ENCODE measurements around the gene HGFAC. TPM values are rescaled to one million over a fixed set of nuclear protein-coding genes. Genes with fewer than 3 reads are reported as not detected.

The HGFAC gene
- total RNA-seq, 2 donors from 2014 or later: 0.95 TPM; not detected in 1

DNA sequence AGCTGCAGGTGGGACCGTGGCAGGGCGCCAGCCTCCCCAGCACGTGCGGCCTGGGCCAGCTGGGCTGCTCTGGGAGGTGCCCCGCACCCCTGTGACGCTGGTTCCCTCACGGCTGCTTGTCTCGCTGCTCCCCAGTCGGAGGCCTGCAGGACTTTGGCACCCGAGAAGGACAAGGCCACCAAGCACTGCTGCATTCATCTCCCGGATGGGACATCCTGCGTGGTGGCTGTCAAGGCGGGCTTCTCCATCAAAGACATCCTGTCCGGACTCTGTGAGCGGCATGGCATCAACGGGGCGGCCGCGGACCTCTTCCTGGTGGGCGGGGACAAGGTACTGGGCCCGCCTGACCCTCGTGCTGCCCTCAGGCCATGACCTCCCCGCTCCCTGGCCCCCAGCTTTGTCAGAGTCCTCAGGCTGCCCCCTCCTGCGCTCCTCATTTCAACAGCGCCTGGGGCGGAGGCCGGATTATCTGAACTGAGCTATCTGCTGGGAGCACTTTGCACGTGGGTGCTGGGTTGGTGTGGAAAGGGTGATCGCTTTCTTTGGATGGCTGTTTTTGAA lies 19.4 kb upstream of the HGFAC start:
- Histone ChIP-seq H3K4me1 (ENCODE audit: control insufficient read depth in 1 of 2, low read depth in 2 of 2) (no peaks in the 10 kb centered on the region), H3K9me3 (no peaks in the 10 kb centered on the region), H3K27ac (no peak overlapping the region), H3K4me3 (no peak overlapping the region), H3K36me3 (peaks cover 9% of the 10 kb centered on the region), H3K27me3 (replicated peaks; ENCODE audit: insufficient read depth) (no peaks in the 10 kb centered on the region)
- DNase-seq (ENCODE audit: low spot score): no peak
- no peak for ATAC-seq (ENCODE audit: insufficient number of reproducible peaks, low FRiP score, low read depth)
- TF ChIP-seq, protein P1, sequence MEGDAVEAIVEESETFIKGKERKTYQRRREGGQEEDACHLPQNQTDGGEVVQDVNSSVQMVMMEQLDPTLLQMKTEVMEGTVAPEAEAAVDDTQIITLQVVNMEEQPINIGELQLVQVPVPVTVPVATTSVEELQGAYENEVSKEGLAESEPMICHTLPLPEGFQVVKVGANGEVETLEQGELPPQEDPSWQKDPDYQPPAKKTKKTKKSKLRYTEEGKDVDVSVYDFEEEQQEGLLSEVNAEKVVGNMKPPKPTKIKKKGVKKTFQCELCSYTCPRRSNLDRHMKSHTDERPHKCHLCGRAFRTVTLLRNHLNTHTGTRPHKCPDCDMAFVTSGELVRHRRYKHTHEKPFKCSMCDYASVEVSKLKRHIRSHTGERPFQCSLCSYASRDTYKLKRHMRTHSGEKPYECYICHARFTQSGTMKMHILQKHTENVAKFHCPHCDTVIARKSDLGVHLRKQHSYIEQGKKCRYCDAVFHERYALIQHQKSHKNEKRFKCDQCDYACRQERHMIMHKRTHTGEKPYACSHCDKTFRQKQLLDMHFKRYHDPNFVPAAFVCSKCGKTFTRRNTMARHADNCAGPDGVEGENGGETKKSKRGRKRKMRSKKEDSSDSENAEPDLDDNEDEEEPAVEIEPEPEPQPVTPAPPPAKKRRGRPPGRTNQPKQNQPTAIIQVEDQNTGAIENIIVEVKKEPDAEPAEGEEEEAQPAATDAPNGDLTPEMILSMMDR (IDR thresholded peaks at IDR 0.05): no peak

DNA sequence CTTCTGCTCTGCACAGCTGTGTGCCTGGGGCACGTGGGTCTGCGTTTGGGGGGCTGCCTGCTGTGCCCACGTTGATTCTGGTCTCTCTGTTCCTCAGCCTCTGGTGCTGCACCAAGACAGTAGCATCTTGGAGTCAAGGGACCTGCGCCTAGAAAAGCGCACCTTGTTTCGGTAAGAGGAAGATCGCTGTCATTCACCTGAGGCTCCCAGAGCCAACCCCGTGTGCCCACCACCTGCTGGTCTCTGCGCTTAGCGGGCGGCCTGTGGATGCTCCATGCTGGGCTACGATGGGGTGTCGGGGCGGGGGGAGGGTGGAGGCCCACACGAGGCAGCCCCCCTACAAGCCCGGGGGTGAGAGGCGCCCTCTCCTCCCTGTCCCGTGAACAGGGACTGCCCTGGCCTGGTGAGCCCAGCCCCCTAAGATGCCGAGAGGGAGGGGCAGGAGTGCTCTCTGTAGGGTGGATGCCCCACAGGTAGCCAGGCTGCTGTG lies 18.9 kb upstream of the HGFAC start:
- H3K9me3 ChIP-seq: no peaks in the 10 kb centered on the region
- peaks cover 4% of the 10 kb centered on the region for H3K36me3 ChIP-seq
- ATAC-seq (ENCODE audit: insufficient number of reproducible peaks, low FRiP score, low read depth): no peak
- no peaks in the 10 kb centered on the region for H3K27me3 ChIP-seq (replicated peaks; ENCODE audit: insufficient read depth)
- H3K27ac ChIP-seq: no peak overlapping the region
- H3K4me1 ChIP-seq (ENCODE audit: control insufficient read depth in 1 of 2, low read depth in 2 of 2): no peaks in the 10 kb centered on the region
- no peak overlapping the region for H3K4me3 ChIP-seq
- no peak for DNase-seq (ENCODE audit: low spot score)
- TF ChIP-seq, protein P1 (IDR thresholded peaks at IDR 0.05): no peak

DNA sequence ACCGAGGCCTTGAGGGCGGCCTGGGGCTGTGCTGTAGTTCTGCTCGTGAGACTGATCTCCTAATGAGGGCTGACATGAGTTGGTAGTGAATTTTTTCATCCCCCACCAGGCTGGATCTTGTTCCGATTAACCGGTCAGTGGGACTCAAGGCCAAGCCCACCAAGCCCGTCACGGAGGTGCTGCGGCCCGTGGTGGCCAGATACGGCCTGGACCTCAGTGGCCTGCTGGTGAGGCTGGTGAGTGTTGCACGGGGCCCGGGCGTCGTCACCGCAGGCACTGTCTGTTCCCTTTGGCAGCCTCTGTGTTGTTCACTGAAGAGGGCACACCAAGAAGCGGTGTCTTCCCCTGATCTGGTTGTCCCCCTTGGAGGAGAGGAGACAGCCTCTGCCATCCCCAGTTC lies 18.4 kb upstream of the HGFAC start:
- no peak overlapping the region for H3K27ac ChIP-seq
- H3K9me3 ChIP-seq: no peaks in the 10 kb centered on the region
- H3K4me1 ChIP-seq (ENCODE audit: control insufficient read depth in 1 of 2, low read depth in 2 of 2): no peaks in the 10 kb centered on the region
- H3K4me3 ChIP-seq: no peak overlapping the region
- ATAC-seq (ENCODE audit: insufficient number of reproducible peaks, low FRiP score, low read depth): no peak
- TF ChIP-seq, protein P1 (IDR thresholded peaks at IDR 0.05): no peak
- H3K27me3 ChIP-seq (replicated peaks; ENCODE audit: insufficient read depth): no peaks in the 10 kb centered on the region
- no peak for DNase-seq (ENCODE audit: low spot score)
- peaks cover 4% of the 10 kb centered on the region for H3K36me3 ChIP-seq

DNA sequence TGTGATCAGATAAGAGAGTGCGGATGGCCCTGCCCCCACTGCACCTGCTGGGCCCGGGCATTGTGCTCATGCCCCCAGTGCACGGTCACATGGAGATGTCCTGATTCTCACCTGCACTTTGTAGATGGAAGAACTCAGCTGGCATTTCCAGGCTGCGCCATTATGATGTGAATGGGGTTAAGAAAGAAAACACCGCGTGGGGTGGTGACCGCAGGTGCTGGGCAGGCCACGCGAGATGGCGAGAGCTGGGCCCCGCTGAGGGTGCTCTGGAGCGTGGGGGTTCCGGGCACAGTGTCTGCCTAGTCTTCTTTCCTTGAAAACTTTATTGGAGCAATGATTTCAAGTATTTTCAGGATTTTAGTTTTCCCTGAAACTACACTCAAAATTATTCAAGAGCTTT lies 17.8 kb upstream of the HGFAC start:
- Histone ChIP-seq H3K27ac (no peak overlapping the region), H3K27me3 (replicated peaks; ENCODE audit: insufficient read depth) (no peaks in the 10 kb centered on the region), H3K36me3 (peaks cover 4% of the 10 kb centered on the region), H3K4me1 (ENCODE audit: control insufficient read depth in 1 of 2, low read depth in 2 of 2) (no peaks in the 10 kb centered on the region), H3K9me3 (no peaks in the 10 kb centered on the region), H3K4me3 (no peak overlapping the region)
- TF ChIP-seq, protein P1 (IDR thresholded peaks at IDR 0.05): no peak
- ATAC-seq (ENCODE audit: insufficient number of reproducible peaks, low FRiP score, low read depth): no peak
- DNase-seq (ENCODE audit: low spot score): no peak

DNA sequence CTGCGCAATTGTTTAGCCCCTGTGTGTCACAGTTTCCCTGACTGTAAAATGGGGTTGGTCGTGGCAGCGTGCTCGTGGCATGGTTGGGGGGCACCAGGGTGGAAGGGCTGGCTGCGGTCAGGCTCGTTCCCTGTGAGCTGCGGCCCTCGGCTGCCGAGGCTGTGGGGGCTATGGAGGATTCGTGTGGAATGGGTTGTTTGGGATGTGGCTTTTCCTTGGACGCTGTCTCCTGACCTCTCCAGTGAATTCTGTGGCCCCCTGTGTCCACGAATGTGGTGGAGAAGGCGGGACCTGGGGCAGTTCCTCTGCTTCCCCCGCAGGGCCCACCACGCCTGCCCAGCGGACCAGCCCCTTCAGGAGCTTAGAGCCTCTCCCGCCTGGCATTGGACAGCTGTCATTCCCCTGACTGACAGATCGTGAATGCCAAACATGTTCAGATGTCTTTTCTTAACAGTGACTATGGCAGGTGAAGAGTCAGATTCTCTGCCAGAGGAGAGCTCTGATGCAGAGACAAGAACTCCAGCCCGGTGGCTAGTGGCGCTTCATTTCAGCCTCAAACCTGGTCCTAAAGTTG lies 17.2 kb upstream of the HGFAC start:
- DNase-seq (ENCODE audit: low spot score) (no peak), ATAC-seq (ENCODE audit: insufficient number of reproducible peaks, low FRiP score, low read depth) (no peak)
- peaks cover 9% of the 10 kb centered on the region for H3K36me3 ChIP-seq

More for the DNA sequence above, 17.2 kb upstream of the HGFAC start:
- Histone ChIP-seq H3K27ac (no peak overlapping the region), H3K4me3 (no peak overlapping the region), H3K4me1 (ENCODE audit: control insufficient read depth in 1 of 2, low read depth in 2 of 2) (no peaks in the 10 kb centered on the region), H3K9me3 (no peaks in the 10 kb centered on the region), H3K27me3 (replicated peaks; ENCODE audit: insufficient read depth) (no peaks in the 10 kb centered on the region)
- TF ChIP-seq, protein P1 (IDR thresholded peaks at IDR 0.05): no peak
